GM19468 (cell line): Measurements from ENCODE around the gene TUBA3E.
A peak's percentile ranks its signal among the peaks of the same experiment; 100 is the strongest.
"Not testable (repeated sequence)": the region's sequence is repeated elsewhere in the genome, so short reads cannot be mapped to it uniquely, and the experiment has no call there.

ENCODE experiments used
- ATAC-seq: cut with Tn5 transposase; IDR thresholded peaks from one replicate; pipeline ENCODE4 v1.9.1; 2021; ENCODE audit warnings: mild to moderate bottlenecking, moderate library complexity, moderate number of reproducible peaks; ENCODE audit not compliant: unreplicated experiment; ENCODE audit errors: extremely low read depth

Gene TUBA3E

DNA sequence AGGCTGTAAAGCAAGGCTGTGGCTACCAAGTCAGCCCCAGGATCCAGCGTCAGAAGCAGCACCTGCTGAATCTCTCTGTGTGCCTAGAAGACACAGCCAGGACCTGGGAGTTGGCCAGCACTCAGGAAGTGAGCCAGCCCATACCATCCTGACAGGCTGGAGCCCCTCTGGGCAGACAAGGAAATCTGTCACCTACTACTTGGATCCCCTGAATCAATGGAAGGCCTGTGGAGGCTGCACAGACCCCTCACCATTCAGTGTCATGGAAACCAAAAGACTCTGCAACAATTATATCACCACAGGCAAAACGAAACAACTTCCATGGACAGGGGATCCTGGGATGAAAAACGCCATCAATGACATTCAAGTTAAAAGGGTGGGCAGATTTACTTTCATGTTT is 31.6 kb downstream of the TUBA3E start:
- ATAC-seq = not testable (repeated sequence)

DNA sequence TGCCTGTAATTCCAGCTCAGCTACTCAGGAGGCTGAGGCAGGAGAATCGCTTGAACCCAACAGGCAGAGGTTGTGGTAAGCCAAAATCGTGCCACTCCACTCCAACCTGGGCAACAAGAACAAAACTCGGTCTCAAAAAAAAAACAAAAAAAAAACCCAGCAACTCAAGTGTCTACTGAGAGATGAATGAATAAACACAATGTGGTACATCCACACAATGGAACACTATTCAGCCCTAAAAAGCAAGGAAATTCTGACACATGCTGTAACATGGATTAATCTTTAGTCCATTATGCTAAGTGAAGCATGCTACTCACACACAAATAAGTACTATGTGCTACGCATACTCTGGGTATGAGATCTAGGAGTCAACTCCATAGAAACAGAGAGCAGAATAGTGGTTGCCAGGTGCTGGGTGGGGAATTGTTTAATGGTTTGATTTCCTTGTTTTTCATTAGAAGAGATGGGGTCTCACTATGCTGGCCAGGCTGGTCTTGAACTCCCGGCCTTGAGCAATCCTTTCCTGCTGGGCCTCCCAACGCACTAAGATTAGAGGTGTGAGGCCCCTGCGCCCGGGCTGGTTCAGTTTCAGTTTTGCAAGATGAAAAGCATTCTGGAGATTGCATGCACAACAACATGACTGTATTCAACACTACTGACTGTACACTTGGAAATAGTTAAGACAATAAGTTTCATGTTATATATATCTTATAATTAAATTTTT is 32.8 kb downstream of the TUBA3E start:
- ATAC-seq = no peak

DNA sequence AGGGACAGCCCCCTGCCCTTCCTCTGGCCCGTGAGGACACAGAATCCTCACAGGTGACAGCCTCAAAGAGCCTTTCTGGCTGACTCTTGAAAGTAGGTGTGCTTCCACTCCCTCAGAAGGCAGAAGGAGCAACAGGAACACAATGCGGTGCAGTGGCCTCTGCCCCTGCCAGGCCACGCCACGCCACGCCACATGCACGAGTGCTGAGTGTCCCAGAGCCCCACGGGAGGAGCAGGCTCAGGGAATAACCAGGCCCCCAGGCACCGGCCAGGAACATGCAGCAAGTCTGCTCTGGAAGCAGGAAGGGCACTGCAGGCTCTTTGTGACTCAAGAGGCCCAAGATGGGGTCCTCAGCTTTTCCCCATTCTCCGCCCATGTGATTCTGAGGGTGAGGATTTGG is 35.3 kb downstream of the TUBA3E start:
- ATAC-seq = no peak

DNA sequence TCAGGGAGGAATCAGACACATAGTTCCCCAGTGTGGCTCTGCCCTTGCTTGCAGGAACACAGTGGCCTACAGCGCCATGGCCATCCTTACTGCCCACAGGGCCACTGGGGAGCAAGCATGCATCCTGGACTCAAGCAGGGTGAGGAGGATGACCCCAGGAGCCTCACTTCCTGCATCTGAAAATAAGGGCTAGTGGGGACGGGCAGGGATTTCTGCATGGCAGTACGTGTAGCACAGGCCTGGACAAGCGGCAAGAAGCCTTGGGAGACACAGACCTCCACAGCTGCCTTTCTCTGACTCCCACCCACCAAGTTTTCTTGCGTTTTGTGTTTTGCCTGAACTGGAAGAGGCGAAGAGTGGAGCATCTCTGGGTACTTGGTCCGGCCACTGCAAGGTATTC is 35.8 kb downstream of the TUBA3E start:
- not testable (repeated sequence) for ATAC-seq

DNA sequence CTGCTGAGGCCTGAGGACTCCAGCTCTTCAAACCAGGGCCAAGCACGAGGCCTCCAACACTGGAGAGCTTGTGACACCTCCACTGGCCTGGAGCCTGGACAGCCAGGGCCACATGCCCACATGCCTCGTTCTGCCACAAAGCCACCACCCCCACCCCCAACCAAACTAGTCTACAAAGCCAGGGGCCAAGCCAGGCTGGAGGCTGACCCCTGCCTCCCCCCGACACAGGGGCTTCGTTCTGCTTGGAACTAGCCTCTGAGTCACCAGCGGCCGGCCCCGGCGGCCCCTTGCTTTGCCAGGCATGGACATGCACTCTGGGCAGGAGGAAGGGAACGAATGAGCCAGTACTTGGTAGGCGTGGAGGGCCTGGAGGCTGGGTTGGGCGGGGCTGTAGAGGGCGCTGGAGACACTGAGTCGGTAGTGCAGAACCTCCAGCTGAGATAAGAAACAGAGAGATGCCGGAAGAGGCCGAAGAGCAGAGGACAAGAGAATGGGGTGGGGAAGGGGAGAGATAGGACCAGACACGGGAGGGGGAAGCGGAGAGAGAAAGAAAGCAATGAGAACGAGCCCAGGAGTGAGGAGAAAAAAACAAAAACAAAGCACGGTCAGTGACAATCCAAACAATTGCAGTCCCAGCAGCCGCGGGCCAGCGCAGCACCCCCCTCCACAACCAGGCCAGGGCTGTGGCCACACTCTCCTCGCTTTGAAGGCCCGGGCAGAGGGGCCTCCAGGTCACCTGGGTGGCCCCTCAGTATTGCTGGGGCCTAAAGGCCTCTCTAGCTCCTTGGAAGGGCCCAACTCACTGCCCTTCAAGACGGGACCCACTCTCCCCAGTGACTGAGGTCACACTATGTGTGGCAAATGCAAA is 37.2 kb downstream of the TUBA3E start:
- ATAC-seq = not testable (repeated sequence)

DNA sequence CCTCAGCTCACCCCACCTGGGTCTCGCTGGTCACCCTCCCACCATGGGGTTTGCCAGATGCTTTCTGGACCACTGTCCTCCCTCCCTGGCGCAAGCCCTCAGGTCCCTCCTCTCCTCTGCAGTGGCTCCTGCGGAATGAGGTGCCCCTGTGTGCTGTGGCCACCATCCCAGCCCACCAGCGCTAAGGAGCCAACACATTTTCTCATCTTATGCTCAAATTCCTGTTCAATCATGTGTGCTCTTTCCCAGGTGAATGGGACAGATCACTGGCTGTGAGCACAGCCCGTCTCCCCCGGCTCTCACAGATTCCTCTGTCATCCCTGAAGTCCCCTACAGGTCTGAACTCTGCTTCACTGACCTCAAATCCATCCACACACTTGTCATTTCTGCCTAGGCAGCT is 38.1 kb downstream of the TUBA3E start:
- no peak for ATAC-seq

DNA sequence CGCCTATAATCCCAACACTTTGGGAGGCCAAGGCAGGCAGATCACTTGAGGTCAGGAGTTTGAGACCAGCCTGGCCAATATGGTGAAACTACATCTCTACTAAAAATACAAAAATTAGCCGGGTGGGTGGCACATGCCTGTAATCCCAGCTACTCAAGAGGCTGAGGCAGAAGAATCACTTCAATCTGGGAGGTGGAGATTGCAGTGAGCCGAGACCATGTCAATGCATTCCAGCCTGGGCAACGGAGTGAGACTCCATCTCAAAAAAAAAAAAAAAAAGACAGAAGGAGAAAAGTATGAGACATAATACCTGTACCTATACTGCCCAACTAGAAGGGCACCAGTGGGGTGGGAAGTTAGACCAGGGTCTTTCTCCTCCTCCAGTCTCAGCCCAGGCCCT is 38.9 kb downstream of the TUBA3E start:
- not testable (repeated sequence) for ATAC-seq

DNA sequence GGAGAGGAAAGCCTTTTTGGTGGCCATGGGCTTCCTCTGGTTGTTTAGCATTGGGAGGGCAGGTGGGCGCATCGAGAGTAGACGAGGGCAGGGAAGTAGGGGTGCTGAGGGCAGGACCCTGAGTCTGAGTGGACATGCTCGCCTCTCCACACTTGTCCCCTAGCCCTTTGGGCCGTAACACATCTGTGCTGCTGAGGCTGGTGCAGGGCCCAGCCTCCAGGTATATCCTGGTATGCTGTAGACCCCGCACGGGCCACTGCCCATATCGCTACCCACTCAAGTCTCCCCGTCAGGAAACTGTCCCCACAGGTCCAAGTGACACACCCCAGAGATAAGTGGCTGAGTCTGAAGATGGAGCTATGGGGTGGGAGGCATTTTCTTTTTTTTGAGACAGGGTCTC is 39.6 kb downstream of the TUBA3E start:
- no peak for ATAC-seq

DNA sequence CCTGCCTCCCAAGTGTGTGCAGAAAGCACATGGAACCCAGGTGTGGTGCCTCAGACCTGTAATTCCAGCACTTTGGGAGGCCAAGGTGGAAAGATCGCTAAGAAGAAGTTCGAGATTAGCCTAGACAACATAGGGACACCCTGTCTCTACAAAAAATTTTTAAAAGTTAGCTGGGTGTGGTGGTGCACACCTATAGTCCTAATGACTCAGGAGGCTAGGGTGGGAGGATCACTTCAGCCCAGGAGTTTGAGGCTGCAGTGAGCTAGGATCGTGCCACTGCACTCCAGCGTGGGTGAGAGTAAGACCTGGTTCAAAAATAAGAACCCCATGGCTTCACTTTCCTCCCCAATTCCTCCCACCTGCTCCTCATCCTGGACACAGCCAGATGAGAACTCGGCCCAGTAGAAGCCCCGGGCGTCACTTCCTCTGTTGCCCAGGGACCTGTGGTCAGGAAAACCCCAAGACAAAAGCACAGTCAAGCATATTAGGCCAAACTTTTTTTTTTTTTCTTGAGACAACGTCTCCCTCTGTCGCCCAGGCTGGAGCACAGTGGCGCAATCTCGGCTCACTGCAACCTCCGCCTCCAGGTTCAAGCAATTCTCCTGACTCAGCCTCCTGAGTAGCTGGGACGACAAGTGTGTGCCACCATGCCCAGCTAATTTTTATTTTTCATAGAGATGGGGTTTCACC is 40.3 kb downstream of the TUBA3E start:
- ATAC-seq = peak; percentile 31

DNA sequence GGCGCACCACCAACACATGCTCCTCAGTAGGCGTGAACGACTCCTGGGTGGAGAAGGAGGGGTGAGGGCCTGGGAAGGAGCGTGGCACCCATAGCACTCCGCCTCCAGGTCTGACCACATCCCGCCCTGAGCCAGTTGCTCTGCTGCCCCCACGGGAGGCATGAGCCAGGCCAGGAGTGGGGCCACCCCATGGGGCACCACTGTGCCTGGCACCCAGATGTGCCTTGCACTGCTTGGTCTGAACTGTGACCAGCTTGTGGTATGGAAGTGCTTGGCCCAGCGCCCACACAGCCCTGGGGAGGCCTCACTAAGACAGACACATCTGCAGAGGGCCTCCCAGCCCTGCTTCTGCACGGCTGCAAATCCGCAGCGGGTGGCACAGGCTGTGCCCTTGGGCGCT is 40.9 kb downstream of the TUBA3E start:
- not testable (repeated sequence) for ATAC-seq

DNA sequence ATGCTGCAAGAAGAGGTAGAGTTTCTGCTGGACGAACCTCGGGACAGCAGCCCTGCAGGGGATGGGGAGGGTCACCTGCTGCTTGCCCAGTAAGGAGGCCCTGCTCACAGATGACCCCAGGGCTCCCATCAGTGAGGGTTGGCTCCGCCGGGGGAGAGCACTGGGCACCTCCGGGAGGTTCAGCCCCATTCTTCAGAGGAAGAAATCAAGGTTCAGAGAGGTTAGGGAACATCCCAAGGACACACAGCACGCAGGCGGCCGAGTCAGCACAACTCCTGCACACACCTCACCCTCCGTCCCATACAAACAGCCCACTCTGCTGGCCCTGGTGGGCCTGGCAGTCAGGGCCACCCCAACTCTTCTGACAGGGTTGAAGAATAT is 41.6 kb downstream of the TUBA3E start:
- no peak for ATAC-seq

DNA sequence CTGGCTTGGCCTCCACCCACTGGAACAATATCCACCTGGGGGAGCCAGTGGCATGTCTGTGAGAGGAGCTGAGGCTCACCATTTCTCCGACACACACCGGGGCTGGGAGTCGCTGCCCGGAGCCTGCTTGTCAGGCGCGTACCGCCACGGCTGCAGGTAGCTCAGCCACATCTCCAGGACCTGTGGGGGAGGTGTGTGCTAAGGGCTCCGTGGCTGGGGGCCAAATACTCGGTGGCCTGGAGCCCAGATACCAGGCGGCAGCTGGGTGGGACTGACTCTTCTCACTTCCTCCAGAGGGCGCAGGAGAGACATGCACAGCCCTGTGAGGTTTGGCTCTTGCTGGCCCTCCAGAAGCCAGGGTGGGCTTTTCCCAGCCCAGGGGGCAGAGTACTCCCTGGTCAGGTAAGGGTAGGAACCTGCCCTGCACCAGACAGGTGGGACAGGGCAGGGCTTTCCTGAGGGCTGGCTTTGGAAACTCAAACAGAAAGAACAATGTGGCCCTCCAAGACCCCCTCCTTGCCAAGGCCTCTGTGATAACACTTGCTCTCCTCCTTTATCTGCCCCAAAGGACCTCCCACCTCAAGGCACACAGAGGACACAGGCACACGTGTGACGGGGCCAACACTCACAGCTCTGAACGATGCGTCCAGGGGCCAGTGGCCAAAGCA is 42.1 kb downstream of the TUBA3E start:
- ATAC-seq = not testable (repeated sequence)

DNA sequence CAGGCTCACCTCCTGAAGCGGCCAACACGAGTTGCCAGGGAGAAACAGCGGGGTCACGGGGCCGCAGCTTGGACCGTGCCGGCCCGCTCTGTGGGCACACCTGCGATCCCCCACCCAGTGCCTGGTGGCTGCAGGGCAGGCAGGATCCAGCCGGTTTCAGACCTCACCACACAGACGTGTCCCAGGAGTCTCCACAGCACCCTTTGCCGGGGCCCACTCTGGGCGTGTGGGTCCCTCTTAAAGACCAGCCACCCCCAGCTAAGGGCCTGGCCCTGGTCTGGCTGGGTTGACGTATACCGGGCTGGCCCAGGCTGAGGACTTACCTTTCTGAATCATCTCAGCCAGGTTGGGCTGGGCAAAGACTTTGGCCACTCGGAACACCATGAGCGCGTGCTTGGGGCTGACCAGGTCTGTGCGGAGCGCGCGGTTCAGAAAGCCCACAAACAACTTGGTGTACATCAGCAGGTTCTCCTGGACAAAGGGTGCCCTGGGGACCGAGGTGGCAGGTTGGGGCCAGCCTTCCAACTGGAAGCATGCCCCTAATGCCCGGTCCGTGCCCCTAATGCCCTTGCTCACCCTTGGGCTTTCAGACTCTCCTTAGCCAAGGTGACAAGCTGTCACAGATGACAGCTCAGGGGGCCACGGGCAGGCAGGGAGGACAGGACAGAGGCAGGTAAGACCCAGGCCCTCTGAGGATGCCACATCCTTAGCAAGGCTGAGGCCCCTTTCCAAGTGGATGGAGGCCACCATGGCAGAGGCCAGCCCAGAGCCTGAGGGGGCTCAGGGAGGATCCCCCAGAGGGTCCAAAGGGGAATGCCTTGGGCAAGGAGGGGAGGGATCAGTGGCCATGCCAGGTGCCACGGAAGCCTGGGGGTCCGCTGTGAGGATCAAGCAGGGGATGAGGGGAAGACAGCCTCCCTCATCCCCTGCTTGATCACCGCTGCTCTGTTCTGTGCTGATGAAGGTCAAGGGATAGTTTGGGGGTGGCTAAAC is 43.2 kb downstream of the TUBA3E start:
- ATAC-seq = no peak

DNA sequence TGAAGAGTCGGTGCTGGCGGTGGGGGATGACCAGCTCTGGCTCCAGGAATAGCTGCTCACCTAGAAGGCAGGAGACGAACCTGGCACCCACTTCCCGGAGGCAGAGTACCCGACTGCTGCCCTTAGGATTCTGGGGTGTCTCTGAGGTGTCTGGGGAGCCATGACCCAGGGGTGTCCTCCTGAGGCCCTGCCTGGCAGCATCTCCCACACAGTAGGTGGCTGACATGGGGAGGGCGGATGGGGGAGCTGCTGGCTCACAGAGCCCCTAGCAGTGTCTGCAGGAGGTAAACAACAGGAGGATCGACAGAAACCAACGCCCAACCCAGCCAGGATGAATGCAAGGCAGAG is 43.8 kb downstream of the TUBA3E start:
- ATAC-seq = not testable (repeated sequence)

DNA sequence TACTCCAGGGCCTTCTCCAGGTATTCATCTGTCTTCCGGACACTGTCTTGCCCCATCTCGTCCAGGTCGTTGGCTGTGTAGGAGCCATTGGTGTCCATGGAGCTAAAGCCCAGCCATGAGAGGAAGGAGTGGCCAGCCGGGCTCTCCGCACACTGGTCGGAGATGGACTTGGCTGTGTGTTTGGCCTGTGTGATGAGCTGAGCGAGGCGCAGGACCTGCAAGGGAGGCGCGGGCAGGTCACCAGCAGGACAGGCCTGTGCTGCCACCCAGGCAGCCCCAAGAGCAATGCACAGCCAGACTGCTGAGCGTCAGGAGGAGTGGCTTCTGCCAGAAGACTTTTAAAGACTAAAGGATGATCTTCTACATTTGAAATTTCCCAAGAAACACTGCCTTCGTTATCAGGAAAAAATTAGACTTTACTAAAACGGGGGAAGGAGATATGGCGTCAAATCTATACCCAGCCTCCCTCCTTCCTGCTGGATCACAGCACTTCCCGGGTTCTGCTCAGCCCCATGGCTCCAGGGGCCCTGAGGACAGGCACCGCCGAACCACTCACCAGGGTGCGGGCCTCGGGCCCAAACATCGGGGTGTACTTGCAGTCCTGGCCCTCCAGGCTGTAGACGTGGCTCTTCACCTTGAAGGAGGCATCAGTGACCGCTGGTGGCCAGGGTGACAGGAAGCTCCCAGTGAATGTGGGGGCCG is 44.4 kb downstream of the TUBA3E start:
- ATAC-seq = not testable (repeated sequence)

DNA sequence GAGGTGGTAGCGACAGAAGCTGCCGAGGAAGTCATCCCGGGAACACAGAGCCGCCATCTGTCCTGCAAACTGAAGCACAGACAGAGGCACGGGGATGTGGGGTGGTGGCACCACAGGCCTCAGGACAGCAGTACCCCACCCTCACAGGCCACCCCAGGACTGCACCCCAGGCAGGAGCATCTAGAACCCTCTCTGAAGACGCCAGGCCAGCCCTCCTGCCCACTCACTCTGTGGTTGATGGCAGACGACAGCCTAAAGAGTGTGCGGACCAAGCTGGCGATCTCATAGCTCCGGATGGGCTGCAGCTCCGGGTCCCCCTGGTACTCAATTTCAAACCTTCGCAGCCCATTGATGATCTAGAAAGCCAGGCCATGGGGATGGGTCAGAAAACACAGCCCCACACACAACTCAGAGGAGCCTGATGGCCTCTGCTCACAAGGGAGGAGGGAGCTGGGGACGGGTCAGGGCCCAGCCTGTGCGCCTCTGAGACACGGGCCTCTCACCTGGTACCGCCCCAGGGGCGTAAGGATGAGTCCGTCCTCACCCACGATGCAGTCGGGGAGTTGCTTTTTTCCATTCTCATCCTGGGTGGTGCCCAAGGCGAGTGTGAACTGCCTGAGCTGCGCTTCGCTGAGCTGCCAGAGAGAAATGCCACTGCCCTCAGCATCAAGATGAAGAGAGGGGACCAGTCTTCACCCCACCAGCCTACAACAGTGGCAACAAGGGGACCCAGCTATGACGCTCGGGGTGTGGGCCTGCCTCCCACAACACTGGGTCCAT is 45.2 kb downstream of the TUBA3E start:
- no peak for ATAC-seq

DNA sequence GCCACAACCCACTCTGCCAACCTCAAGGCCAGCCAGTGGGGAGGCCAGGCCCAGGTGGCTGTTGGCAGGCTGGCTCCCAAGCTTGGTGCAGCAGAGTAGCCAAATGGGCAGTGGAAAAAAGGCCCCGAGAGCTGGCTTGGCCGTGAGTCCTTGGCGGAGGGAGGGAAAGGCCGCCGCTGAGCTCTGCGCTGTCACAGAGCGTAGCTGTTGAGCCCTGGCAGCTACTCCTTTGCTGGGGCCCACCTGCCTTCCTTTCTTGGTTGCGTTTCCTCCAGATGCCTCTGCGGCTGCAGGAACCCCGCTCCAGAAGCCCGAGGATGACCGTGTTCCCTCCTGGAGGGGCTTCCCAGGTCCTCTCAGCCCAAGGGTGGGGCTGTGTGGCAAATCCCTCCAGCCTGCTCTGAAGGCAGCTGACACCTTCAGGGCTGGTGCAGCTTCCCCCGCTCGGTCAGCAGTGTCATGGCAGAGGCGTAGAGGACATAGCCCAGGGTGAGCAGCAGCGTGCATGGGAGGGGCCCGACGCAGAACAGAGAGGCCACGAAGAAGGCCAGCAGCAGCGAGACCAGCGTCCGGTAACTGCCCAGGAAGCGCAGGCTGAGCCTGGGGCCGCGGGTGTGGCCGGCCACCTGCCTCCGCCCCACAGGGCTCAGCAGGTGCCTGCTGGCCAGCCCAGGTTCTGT is 46.0 kb downstream of the TUBA3E start:
- not testable (repeated sequence) for ATAC-seq
